GM21390 (cell line): ENCODE measurements around the gene HAO1.
"Not testable (repeated sequence)": the region's sequence is repeated elsewhere in the genome, so short reads cannot be mapped to it uniquely, and the experiment has no call there.

Experiments used
- ATAC-seq: cut with Tn5 transposase; IDR thresholded peaks from one replicate; pipeline ENCODE4 v1.9.1; 2021; ENCODE audit not compliant: unreplicated experiment

Gene HAO1

GRCh38 chr20:7858734-7859250 is 81.5 kb downstream of the HAO1 start:
- no peak for ATAC-seq

DNA sequence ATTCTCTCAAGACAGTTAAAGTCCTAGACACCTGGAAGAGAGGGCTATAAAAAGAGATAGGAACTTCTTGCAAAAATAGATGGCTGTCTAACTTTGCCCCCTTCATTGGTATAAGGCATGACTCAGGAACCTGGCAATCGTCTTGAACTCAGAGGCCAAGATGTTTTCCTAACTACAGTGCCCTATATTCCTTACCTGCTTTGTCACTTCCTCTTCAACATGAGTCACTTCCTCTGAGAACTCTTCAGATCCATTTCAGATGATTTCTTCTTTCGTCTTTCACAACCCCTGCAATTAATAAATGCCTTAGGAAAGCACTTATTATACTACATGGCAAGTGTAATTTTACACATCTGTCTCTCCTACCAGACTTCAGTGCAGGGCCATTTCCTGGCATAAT is 83.5 kb downstream of the HAO1 start:
- ATAC-seq: no peak

DNA sequence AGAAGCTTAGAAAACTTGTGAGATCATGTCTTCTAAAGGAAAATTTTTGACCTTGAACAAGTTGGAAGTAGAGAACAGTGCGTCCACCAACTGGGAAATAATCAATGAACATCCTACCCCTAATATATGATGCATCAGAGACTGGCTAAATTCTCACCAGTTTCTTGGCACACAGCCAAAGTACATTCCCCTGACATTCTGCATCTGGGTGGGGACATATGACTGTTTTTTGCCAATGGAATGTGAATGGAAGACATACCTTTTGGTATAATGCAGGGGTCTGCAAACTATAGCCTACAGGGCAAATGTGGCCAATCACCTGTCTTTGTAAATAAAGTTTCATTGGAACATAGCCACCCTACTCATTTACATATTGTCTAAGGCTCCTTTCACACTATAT is 84.7 kb downstream of the HAO1 start:
- ATAC-seq: no peak

DNA sequence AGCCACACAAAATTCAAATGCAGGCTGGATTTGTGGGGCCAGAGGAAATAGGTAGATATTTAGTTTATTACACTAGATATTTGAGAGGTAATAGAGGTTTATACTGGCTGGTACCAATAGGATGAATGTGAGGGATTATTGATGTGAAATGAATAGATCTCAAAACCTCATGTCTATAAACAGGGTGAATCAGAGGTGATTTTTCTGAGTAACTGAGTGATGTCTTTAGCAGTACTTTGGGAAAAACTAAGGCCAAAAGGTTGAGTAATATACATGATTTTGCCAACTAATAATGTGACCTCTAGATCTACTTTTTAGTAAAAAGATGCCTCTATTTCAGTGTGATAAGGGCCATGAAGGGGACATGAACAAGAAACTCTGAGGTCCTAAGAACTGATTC is 86.8 kb downstream of the HAO1 start:
- ATAC-seq: no peak

GRCh38 chr20:7850775-7851490 is 89.3 kb downstream of the HAO1 start:
- no peak for ATAC-seq

DNA sequence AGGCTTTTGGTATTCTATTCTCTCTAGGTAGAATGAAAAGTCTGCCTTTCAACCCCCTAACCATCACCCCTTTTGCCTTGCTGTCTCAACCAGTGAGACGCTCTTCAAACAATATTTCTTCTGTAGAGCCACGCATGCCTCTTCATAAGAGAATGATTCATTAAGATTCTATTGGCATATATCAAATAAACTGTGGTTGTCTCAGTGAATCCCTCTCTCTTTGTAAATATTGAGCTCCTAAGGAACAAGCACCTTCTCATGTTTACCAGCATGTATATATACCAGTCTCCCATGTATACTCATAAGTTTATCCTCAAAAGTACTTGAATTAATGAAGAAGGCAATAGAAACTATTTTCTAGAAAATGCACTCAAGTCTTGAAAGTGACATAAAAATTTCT is 90.6 kb downstream of the HAO1 start:
- no peak for ATAC-seq

GRCh38 chr20:7848351-7848750 is 91.9 kb downstream of the HAO1 start:
- no peak for ATAC-seq

DNA sequence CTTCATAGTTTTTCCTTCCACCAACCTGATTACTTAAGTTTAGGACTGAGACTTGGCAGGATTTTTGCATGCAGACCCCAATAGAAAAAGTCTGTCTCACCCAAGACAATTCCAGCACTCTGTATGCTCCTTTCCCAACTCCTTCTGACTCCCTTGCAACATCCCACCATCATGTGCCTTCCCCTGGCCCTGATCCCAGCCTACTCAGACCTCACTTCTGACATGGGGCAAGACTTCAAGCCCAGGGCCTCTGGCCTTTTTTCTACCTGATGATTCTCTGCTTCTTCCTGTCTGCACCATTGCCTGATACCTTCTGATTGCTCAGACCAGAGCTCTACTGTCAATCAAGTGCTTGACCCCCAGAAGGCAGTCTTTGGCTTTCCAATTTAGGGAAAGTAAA is 96.6 kb downstream of the HAO1 start:
- ATAC-seq: no peak

DNA sequence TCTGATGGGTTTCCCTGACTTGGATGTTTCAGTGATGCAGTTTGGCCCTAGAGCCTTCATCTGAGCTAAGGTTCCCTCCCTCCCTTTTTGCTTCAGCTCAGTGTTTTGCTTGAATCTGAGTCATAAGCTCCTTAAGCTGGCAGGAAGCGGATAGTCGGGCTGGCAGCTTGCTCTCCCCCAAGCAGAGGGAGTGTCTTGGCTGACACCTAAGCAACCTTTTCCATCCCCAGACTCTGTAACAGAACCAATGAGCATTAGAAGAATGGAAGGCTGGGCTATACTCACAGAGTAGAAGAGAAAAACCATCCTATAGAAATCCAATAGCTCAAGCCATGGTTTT is 98.3 kb downstream of the HAO1 start:
- no peak for ATAC-seq

DNA sequence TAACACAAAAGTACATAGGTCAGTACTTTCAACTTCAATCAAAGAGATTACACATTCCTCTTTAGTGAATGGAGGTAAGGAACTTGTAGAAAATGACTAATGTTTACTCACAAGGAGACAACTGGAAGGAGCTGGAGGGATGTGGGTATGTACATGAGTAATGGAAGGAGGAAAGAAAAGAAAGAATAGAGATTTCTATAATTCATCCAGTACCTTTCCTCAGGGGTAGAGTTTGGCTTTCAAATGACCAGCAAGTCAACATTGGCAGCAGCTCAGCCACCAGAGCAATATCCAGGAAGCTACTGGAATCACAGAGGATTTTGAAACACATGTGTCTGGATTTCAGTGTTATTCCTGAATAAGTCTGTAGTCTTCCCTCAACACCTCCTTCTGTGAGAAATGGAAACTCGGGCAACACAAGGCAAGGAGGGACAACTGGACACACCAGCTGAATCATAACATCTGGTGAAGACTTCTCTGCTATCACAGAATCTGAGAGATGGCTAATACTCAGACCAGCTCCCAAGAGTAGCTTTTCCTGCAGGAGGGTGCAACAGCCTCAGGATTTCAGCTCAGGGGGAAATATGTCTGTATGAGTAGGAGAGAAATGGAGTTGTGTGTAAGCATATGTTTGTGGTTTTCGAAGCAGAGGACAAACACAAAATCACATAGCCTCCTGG is 98.8 kb downstream of the HAO1 start:
- ATAC-seq: no peak

DNA sequence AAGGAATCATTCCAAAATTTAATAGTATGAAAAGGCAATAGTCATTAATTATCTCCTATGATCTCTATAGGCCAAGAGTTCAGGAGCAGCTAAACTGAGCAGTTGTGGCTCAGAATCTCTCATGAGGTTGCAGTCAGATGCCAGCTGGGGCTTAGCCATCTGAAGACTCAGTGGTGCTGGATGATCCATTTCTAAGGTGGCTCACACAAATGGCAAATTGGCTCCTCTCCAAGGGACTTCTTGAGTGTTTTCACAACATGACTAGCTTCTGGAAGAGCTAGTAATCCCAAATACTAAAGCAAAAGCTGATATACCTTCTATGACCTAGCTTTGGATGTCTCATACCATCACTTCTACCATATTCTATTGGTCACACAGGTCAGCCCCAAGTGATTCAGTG is 104.2 kb downstream of the HAO1 start:
- no peak for ATAC-seq

- not testable (repeated sequence) for ATAC-seq
Measured at GRCh38 chr20:7834441-7834840, 105.8 kb downstream of the HAO1 start.
